ENCODE data around the gene SORL1-AS1.
"Not testable (repeated sequence)": the region's sequence is repeated elsewhere in the genome, so short reads cannot be mapped to it uniquely, and the experiment has no call there.

Gene SORL1-AS1

GRCh38 chr11:121426476-121427399 is 26.0 kb downstream of the SORL1-AS1 start:
- DNase-seq: peak; percentile 5

- no peak for DNase-seq
Measured at GRCh38 chr11:121425828-121426227, 26.9 kb downstream of the SORL1-AS1 start.

DNA sequence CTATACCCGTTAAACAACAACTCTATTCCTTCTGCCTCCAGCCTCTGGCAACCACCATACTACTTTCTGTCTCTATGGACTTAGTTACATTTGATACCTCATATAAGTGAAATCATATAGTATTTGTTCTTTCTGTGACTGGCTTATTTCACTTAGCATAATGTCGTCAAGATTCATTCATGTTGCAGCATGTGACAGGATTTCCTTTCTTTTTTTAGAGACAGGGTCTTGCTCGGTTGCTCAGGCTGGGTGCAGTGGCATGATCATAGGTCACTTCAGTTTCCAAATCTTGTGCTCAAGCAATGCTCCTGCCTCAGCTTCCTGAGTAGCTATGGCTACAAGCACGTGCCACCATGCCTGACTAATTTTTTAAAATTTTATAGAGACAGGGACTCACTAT is 30.1 kb downstream of the SORL1-AS1 start:
- no peak for DNase-seq

DNA sequence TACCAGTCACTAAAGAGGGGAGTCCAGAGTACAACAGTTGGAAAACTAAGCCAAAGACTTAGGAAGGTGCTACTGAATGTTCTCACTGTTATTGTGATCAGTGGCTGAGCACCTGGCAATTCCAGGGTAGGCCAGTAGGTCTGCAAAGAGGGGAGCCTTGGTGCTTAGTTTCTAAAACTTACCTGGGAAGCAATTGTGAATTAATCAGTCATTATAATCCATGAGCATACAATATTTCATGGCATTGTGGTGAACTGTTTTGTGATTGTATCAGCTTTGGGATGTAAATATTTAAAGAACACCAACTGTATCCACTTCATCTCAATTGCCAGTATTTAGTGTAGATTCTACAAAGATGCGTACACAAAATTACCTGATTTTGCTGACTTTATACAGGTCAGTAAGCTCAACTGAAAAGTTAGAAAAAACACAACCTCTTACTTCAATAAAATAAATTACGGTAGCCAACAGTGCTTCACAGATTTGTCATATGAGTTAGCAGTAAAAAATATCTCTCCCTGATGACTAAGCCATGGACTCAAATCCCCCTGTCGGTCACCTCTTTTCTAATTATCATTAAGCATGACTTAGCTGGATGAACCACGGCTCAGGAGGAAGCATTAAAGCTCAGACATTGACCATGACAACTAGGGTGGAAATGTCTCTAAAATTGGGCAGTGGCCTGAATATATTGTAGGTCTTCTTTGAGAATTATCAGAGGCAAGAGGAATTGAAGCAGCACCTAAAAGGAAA is 31.4 kb downstream of the SORL1-AS1 start:
- DNase-seq: no peak

- no peak for DNase-seq
Measured at GRCh38 chr11:121420398-121420797, 32.4 kb downstream of the SORL1-AS1 start.

DNA sequence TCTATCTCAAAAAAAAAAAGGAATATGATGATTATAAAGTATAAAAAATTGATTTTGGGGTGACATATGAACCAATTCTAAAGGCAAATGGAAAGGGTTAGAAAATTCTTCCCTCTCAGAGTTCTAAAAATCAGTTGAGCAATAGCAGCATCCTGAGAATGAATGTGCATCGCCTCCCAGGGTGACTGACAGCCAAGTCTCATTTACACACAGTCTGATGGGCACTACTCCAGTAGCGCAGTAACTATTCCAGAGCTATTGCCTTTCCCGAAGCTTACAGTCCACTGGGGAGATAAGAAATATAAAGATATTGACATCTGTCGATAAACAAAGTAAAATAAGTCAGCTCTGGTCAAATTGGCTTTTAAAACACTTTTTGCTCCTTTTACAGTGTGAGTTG is 32.9 kb downstream of the SORL1-AS1 start:
- no peak for DNase-seq

GRCh38 chr11:121418625-121419114 is 34.1 kb downstream of the SORL1-AS1 start:
- peak; percentile 10 for DNase-seq

- DNase-seq: no peak
Measured at GRCh38 chr11:121417607-121418006, 35.2 kb downstream of the SORL1-AS1 start.

- peak; percentile 21 for DNase-seq
Measured at GRCh38 chr11:121417055-121417551, 35.7 kb downstream of the SORL1-AS1 start.

GRCh38 chr11:121415856-121416255 is 36.9 kb downstream of the SORL1-AS1 start:
- no peak for DNase-seq

GRCh38 chr11:121414141-121414913 is 38.4 kb downstream of the SORL1-AS1 start:
- no peak for DNase-seq

- no peak for DNase-seq
Measured at GRCh38 chr11:121412711-121413415, 39.9 kb downstream of the SORL1-AS1 start.

- DNase-seq: no peak
Measured at GRCh38 chr11:121412000-121412587, 40.7 kb downstream of the SORL1-AS1 start.

GRCh38 chr11:121411330-121411729 is 41.4 kb downstream of the SORL1-AS1 start:
- not testable (repeated sequence) for DNase-seq

GRCh38 chr11:121410041-121410440 is 42.7 kb downstream of the SORL1-AS1 start:
- not testable (repeated sequence) for DNase-seq

DNA sequence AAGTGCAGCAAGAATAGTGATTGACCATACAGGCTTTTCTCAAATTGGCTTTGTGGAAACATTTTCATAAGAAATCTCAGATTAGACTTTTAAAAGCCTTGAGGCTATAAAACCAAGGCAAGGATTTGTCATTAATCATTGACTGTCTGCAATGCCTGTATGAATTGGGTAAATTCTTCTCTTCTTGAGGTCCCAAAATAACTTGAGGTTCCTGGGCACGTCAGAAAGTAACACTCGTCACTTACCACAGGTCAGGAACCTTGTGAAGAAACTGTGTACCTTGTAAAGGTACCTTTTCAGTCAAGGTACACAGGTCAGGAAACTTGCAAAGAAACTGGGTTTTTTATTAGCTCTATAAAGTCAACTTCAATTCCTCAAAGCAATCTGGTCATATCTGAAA is 43.9 kb downstream of the SORL1-AS1 start:
- DNase-seq: no peak

DNA sequence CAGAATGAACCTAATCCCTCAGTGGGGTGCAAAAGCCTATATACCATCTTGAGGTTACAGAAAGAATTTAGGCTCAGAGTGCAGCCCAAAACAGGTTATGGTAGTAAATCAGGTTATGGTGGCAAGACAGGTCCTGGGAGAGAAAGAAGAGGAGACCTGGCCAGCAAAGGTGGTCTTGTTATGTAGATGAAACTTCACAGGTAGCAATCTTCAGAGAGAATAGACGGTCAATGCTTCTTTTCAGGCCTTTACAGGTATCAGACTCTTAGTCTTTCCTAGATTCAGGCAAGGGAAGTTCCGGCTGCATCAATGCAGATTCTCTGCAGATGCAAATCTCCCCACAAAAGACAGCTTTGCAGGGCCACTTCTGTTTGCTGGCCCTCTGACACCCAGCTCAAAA is 46.5 kb downstream of the SORL1-AS1 start:
- no peak for DNase-seq

- DNase-seq: no peak
Measured at GRCh38 chr11:121405646-121406045, 47.1 kb downstream of the SORL1-AS1 start.

DNA sequence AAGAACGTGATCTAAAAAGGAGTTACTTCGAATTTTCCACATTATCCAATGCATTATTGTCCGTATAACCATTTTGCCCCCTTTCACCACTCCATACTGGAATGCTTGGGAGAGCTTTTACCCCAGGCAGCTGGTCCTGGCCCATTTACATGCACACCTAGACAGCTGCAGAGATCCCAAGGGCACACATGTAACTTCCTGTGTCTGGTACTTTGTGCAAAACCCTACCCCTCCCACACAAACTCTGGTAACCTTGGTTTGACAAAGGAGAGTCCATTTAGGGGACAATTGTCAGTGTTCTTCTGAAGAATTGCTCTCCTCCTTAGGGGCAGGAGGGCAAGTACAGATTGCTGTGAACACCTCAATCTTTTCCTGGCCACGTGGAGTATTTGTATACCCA is 58.0 kb downstream of the SORL1-AS1 start:
- no peak for DNase-seq

GRCh38 chr11:121393855-121394254 is 58.9 kb downstream of the SORL1-AS1 start:
- DNase-seq: no peak

GRCh38 chr11:121391914-121392313 is 60.9 kb downstream of the SORL1-AS1 start:
- DNase-seq: no peak

Data from dermis blood vessel endothelial cell (primary cell).